SK-N-MC (cell line): Measurements from ENCODE around the gene KAZN.

Source experiments
- DNase-seq: peaks from one replicate; pipeline ENCODE4 v3.0.0-alpha.2; 2011; ENCODE audit warnings: low read depth, low spot score
- H3K27ac ChIP-seq: fragments of 200-600 bp; sonication (generic); 2 replicates; pipeline ENCODE4 v1.5.1; 2016; ENCODE audit warnings: mixed run types
- H3K36me3 ChIP-seq: fragments of 200-600 bp; sonication (generic); 2 replicates; pipeline ENCODE4 v1.6.1; 2017; ENCODE audit warnings: antibody characterized with exemption, low read length, mixed read lengths; ENCODE audit not compliant: insufficient read depth
- H3K4me3 ChIP-seq: fragments of 200-600 bp; sonication (generic); 2 replicates; pipeline ENCODE4 v1.5.1; 2016
- H3K9ac ChIP-seq: fragments of 200-600 bp; sonication (generic); 2 replicates; pipeline ENCODE4 v1.8.0; 2017; ENCODE audit warnings: mixed run types, mixed read lengths; ENCODE audit not compliant: insufficient read length
- H3K9me3 ChIP-seq: fragments of 200-600 bp; sonication (generic); 2 replicates; pipeline ENCODE4 v1.6.1; 2017; ENCODE audit warnings: low read depth, mild to moderate bottlenecking, antibody characterized with exemption, low read length, moderate library complexity, mixed read lengths
- EZH2 ChIP-seq: fragments of 200-600 bp; sonication (generic); IDR thresholded peaks from one replicate; pipeline ENCODE4 v1.6.1; 2017; ENCODE audit warnings: antibody characterized with exemption
- FOXP2 ChIP-seq: optimal IDR thresholded peaks from 2 replicates; pipeline ENCODE3; 2011; ENCODE audit warnings: mild to moderate bottlenecking, moderate library complexity; ENCODE audit not compliant: insufficient read depth; ENCODE audit errors: extremely low read length, control extremely low read depth
- POLR2AphosphoS5 ChIP-seq: IDR thresholded peaks from 2 replicates; pipeline ENCODE4 v1.6.1; 2012; ENCODE audit warnings: mild to moderate bottlenecking, low read depth, low read length, borderline replicate concordance

The KAZN gene

GRCh38 chr1:15155191-15155590 lies 556.7 kb downstream of the KAZN start:
- H3K9me3 ChIP-seq, result no peaks in the 10 kb centered on the region
- no peak overlapping the region for H3K4me3 ChIP-seq
- H3K27ac ChIP-seq, result no peak overlapping the region
- H3K36me3 ChIP-seq, result no peaks in the 10 kb centered on the region
- no peak for TF ChIP-seq EZH2
- TF ChIP-seq FOXP2, result no peak
- no peak for TF ChIP-seq POLR2AphosphoS5
- no peak overlapping the region for H3K9ac ChIP-seq
- no peak for DNase-seq

GRCh38 chr1:15155888-15156741 lies 557.6 kb downstream of the KAZN start:
- Histone ChIP-seq H3K4me3 (no peak overlapping the region), H3K9ac (no peak overlapping the region), H3K27ac (no peak overlapping the region)

GRCh38 chr1:15156807-15157380 lies 558.4 kb downstream of the KAZN start:
- TF ChIP-seq POLR2AphosphoS5 (no peak), EZH2 (no peak), FOXP2 (no peak)
- Histone ChIP-seq H3K9ac (no peak overlapping the region), H3K9me3 (no peaks in the 10 kb centered on the region), H3K27ac (no peak overlapping the region), H3K36me3 (no peaks in the 10 kb centered on the region), H3K4me3 (no peak overlapping the region)
- DNase-seq, result no peak

More at GRCh38 chr1:15155888-15156741, 557.6 kb downstream of the KAZN start:
- DNase-seq, result no peak
- H3K36me3 ChIP-seq, result no peaks in the 10 kb centered on the region
- TF ChIP-seq POLR2AphosphoS5, result no peak
- TF ChIP-seq FOXP2, result no peak
- TF ChIP-seq EZH2, result no peak
- no peaks in the 10 kb centered on the region for H3K9me3 ChIP-seq

GRCh38 chr1:15157524-15158399 lies 559.3 kb downstream of the KAZN start:
- TF ChIP-seq FOXP2, result no peak
- no peak for TF ChIP-seq POLR2AphosphoS5
- no peak for TF ChIP-seq EZH2
- H3K27ac ChIP-seq, result no peak overlapping the region
- no peaks in the 10 kb centered on the region for H3K9me3 ChIP-seq
- H3K36me3 ChIP-seq, result no peaks in the 10 kb centered on the region
- no peak for DNase-seq
- no peak overlapping the region for H3K4me3 ChIP-seq
- no peak overlapping the region for H3K9ac ChIP-seq

DNA sequence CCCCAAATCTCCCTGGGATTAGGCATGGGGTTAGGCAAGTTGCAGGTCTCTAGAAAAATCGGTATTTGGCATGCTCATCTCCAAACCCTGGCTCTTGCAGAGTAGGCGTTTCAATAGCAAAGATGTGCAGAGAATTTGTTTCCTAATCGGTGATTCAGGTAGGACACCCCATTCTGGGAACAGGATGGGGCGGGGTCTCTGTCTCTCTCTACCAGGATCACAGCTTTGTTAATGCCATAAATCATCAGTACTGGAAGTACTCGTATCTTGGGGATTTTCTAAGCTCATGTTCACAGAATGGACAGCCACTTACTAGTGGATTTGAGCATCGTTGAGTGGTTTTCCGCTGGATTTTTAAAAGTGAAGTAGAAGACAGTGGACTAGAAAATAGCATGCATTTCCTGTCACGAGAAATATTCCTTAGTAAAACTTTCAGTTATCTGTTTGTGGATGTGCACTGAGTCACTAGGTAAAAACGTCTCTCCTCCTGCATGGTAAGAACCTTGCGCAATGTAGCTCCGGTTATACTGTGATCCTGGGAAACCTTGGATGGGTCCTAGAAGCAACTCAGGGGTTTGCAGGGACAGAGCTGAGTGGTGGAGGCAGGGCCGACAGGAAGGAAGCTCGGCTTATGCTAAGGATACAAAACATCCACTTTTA lies 560.2 kb downstream of the KAZN start:
- no peak for DNase-seq
- no peak overlapping the region for H3K9ac ChIP-seq
- no peaks in the 10 kb centered on the region for H3K36me3 ChIP-seq
- H3K9me3 ChIP-seq, result no peaks in the 10 kb centered on the region
- H3K27ac ChIP-seq, result no peak overlapping the region
- TF ChIP-seq EZH2 (no peak), FOXP2 (no peak), POLR2AphosphoS5 (no peak)
- no peak overlapping the region for H3K4me3 ChIP-seq

- H3K9ac ChIP-seq, result no peak overlapping the region
- no peak for DNase-seq
- no peak overlapping the region for H3K27ac ChIP-seq
- no peak overlapping the region for H3K4me3 ChIP-seq
- H3K9me3 ChIP-seq, result no peaks in the 10 kb centered on the region
- TF ChIP-seq FOXP2 (no peak), POLR2AphosphoS5 (no peak), EZH2 (no peak)
- H3K36me3 ChIP-seq, result no peaks in the 10 kb centered on the region
These were observed 560.7 kb downstream of the KAZN start for GRCh38 chr1:15159166-15159555.

- Histone ChIP-seq H3K27ac (no peak overlapping the region), H3K36me3 (no peaks in the 10 kb centered on the region), H3K9me3 (no peaks in the 10 kb centered on the region), H3K4me3 (no peak overlapping the region), H3K9ac (no peak overlapping the region)
- no peak for DNase-seq
- no peak for TF ChIP-seq POLR2AphosphoS5
- TF ChIP-seq FOXP2, result no peak
- no peak for TF ChIP-seq EZH2
These were observed 562.1 kb downstream of the KAZN start for GRCh38 chr1:15160626-15161025.
